HG03354 (cell line): ENCODE results near the gene UBE2E3.
"Not testable (repeated sequence)": the region's sequence is repeated elsewhere in the genome, so short reads cannot be mapped to it uniquely, and the experiment has no call there.

Experiments used
- ATAC-seq: cut with Tn5 transposase; IDR thresholded peaks from one replicate; pipeline ENCODE4 v1.9.1; 2021; ENCODE audit warnings: mild to moderate bottlenecking; ENCODE audit not compliant: unreplicated experiment, poor library complexity, severe bottlenecking

The UBE2E3 gene

GRCh38 chr2:181070119-181070835 lies 89.9 kb downstream of the UBE2E3 start:
- no peak for ATAC-seq

GRCh38 chr2:181070836-181071200 lies 90.4 kb downstream of the UBE2E3 start:
- ATAC-seq: no peak

GRCh38 chr2:181072486-181073235 lies 92.3 kb downstream of the UBE2E3 start:
- ATAC-seq: no peak

- ATAC-seq: no peak
Measured at GRCh38 chr2:181073896-181074295, 93.5 kb downstream of the UBE2E3 start.

- ATAC-seq: no peak
Measured at GRCh38 chr2:181074457-181074856, 94.1 kb downstream of the UBE2E3 start.

GRCh38 chr2:181076658-181077057 lies 96.3 kb downstream of the UBE2E3 start:
- no peak for ATAC-seq

- ATAC-seq: peak; percentile 91
Measured at GRCh38 chr2:181077128-181077709, 96.8 kb downstream of the UBE2E3 start.

- no peak for ATAC-seq
Measured at GRCh38 chr2:181083140-181083539, 102.7 kb downstream of the UBE2E3 start.

GRCh38 chr2:181085734-181086133 lies 105.3 kb downstream of the UBE2E3 start:
- ATAC-seq: no peak

- not testable (repeated sequence) for ATAC-seq
Measured at GRCh38 chr2:181091920-181092319, 111.5 kb downstream of the UBE2E3 start.

GRCh38 chr2:181095486-181095885 lies 115.1 kb downstream of the UBE2E3 start:
- ATAC-seq: no peak

- ATAC-seq: no peak
Measured at GRCh38 chr2:181103659-181104058, 123.3 kb downstream of the UBE2E3 start.

GRCh38 chr2:181104512-181105115 lies 124.2 kb downstream of the UBE2E3 start:
- no peak for ATAC-seq

GRCh38 chr2:181105562-181105961 lies 125.2 kb downstream of the UBE2E3 start:
- no peak for ATAC-seq

- ATAC-seq: no peak
Measured at GRCh38 chr2:181106229-181106628, 125.8 kb downstream of the UBE2E3 start.

GRCh38 chr2:181106789-181107627 lies 126.6 kb downstream of the UBE2E3 start:
- peak; percentile 99 for ATAC-seq

- ATAC-seq: no peak
Measured at GRCh38 chr2:181107628-181107945, 127.2 kb downstream of the UBE2E3 start.

GRCh38 chr2:181111059-181111458 lies 130.7 kb downstream of the UBE2E3 start:
- ATAC-seq: no peak

GRCh38 chr2:181112916-181113315 lies 132.5 kb downstream of the UBE2E3 start:
- no peak for ATAC-seq
